ENCODE data around the gene GABPB2.
A peak's percentile ranks its signal among the peaks of the same experiment; 100 is the strongest.

GABPB2 gene

GRCh38 chr1:151133018-151133806 is 62.7 kb downstream of the GABPB2 start:
- no peak for DNase-seq

- no peak for DNase-seq
Observed at GRCh38 chr1:151134396-151134795, 63.8 kb downstream of the GABPB2 start.

DNA sequence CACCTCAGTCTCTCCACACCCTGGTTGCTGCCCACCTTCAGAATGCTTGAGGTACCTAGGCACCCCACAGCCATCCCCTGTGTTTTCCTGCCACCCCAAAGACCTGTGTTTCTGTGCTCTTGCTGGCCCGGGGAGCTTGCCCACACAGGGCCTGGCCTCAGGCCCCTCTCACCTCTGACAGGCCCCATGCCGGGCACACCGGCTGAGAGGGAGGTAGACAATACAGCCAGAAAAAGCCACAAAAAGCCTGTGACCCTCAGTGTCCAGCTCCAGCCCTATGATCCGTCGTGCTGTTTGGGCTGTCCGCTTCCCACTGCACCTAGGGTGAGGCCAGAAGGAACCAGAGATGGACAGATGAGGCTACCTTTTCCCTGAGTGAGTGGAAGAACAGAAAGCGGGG is 64.4 kb downstream of the GABPB2 start:
- no peak for DNase-seq

- no peak for DNase-seq
Observed at GRCh38 chr1:151135433-151136385, 65.1 kb downstream of the GABPB2 start.

- DNase-seq: no peak
Observed at GRCh38 chr1:151137789-151138188, 67.2 kb downstream of the GABPB2 start.

- no peak for DNase-seq
Observed at GRCh38 chr1:151142411-151143056, 72.0 kb downstream of the GABPB2 start.

GRCh38 chr1:151143057-151143435 is 72.5 kb downstream of the GABPB2 start:
- no peak for DNase-seq

DNA sequence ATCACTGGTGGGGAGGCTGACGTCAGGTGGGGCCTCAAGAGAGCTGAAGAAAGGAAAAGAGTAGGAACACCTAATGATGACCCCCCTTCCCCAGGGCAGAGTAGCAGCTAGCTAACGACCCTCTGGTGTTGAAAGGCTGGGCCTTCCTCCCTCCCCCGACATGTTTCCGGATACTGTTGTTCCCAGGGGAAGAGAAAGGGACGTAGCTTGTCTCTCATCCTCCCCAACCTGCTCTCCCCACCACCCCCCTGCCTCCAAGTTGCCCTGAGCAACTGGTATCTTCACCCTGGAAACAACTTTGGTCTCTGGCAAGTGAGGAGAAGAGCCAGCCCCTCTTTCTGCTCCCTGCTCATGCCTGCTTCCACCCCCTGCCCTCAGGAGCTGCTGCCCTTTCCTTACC is 73.4 kb downstream of the GABPB2 start:
- DNase-seq: no peak

DNA sequence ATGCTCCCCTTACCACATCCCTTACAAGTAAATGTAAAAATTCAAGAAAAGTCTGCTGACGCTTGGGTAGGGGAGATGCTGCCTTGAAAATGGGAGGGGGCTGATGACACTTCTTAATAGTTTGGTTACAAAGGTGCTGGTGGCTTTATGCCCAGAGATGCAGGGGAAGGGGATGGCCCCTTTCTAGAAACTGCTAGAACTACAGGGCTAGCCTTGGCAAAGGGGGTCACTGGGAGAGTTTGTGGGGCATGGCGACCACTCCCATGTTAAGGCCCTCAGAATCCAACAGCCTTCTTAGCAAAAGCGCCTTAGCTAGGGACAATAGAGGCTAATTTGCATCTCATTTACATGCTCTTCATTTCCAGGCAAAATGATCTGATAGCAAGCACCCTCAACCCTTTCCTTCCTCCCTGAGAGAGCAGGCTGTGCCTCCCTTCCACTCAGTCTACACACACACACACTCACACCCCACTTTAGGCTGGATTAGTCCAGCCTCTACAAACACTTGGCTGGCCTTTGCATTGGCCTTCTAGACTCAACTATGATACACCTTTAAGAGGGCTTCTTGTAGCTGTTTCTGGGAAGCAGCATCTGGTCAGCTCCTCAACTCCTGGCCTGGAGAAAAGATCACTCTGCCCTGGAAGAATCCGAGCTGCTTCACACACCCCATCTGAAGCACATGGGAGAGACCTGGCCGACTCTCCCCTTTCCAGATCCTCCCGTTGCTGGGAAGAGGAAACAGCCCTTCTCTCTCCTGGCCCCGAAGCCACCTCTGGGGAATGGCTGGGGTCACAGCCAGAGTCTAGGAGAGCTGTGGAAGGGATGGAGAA is 74.1 kb downstream of the GABPB2 start:
- DNase-seq: no peak

GRCh38 chr1:151145304-151146071 is 74.9 kb downstream of the GABPB2 start:
- peak; percentile 36 to 37 for DNase-seq

- DNase-seq: no peak
Observed at GRCh38 chr1:151146072-151146411, 75.5 kb downstream of the GABPB2 start.

DNA sequence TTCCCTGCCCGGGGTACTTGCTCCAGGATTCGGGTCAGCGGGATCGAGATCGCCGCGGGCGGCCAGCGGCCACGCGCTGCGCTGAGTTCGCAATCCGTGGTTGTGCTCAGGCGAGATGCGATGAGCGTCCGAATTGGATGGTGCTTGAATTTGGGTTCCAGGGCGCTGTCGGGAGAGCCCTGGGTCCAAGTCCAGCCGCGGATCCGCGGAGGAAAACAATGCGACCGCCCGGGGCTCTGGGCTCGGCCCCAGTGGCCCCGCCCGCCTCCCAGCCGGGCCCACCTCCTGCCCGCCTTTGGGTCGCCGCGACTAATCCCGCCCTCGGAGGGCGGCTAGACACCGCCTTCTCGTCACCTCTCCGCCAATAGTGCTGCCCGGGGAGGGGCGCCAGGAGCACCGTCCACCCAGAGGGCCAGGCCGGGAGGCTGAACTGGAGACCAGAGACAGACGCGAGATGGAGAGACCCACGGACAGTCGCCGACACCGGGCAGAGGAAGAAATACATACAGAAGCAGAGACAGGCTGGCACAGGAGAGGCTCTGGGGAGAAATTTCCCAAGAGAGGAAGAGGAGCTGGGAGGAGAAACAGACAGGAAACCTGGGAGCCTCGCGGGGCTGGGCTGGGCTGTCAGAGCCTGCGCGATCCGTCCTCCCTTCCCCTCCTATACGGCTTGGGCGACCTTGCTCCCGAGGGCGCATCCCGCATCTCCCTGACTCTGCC is 76.0 kb downstream of the GABPB2 start, which contains the start of gene SEMA6C:
Gene SEMA6C (minus strand): TSS at position 220 of the 720 bp plus-strand sequence. CDS start 4,010 bp downstream, outside the sequence.
- DNase-seq: peak; percentile 90 to 92

GRCh38 chr1:151147132-151147503 is 76.6 kb downstream of the GABPB2 start:
- no peak for DNase-seq

- DNase-seq: no peak
Observed at GRCh38 chr1:151147665-151148064, 77.1 kb downstream of the GABPB2 start.

DNA sequence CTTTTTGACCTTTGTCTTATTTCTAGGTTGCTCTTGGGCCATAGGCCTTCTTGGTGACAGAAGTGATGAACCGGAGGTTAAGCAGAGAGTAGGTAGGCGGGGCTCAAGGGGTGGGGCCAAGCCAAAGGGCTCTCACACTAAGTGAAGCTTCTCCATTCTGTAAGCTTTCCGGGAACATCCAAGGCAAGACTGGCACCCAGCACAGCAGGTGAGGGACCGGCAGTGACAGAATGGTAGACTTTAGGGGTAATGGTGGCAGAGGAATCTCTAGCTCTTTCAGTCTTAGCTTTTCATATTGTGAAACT is 85.9 kb downstream of the GABPB2 start, which contains the start of gene TNFAIP8L2:
Gene TNFAIP8L2 (plus strand): TSS at position 135 of the 305 bp plus-strand sequence. CDS start 2,049 bp downstream, outside the sequence.
- peak; percentile 83 to 87 for DNase-seq

GRCh38 chr1:151157067-151157531 is 86.5 kb downstream of the GABPB2 start:
- DNase-seq: peak; percentile 64 to 69

GRCh38 chr1:151158326-151158725 is 87.8 kb downstream of the GABPB2 start:
- peak; percentile 63 to 67 for DNase-seq

DNA sequence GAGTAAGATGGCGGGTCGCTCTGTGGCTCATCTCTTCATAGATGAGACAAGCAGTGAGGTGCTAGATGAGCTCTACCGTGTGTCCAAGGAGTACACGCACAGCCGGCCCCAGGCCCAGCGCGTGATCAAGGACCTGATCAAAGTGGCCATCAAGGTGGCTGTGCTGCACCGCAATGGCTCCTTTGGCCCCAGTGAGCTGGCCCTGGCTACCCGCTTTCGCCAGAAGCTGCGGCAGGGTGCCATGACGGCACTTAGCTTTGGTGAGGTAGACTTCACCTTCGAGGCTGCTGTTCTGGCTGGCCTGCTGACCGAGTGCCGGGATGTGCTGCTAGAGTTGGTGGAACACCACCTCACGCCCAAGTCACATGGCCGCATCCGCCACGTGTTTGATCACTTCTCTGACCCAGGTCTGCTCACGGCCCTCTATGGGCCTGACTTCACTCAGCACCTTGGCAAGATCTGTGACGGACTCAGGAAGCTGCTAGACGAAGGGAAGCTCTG is 88.2 kb downstream of the GABPB2 start:
- DNase-seq: peak in 1 of 2 donors; percentile 20

DNA sequence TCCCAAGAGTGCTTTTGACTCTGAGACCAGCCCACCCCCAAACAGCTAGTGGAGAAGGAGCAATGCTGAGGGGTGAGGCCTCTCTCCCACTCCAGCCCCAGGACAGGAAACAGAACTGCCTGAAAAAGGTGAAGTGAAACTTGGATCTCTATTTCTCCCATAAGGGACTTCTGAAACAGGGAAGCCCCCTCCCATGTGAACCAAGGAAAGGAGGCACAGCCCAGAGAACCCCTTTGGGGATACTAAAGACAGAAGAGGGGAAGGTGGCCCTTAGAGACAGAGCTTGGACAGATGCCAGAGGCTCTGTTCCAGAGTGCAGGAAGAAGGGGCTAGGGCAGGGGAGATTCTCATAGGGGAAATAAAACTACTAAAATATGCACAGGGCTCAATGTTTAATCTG is 88.8 kb downstream of the GABPB2 start:
- no peak for DNase-seq

DNA sequence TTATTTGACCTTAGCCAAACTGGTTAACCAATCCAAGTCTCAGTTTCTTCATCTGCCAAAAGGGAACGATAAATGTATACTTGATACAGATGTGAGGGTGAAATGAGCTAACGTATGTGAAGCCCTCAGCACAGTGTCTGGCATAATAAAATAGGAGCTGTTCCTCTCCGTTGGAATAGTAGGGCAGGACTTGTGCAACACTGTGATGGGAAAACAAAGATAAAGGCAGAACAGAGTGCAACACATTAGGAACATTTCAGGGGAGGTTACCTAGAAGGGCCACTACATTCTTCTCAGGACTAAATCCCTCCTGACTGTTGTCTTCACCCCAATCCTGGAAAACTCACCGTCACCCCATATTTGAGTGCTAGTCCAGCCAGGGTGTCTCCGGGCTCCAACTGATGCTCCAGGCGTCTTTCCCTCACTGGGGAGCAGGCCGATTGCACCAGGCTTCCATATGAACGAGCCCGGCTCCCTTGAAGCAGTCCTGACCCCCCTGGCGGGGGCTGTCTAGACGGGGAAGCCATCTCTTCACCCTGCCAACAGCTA is 94.2 kb downstream of the GABPB2 start:
- DNase-seq: no peak
